H9 (cell line): ENCODE data around the gene NTRK2. TPM values are rescaled to one million over a fixed set of nuclear protein-coding genes. Genes with fewer than 3 reads are reported as not detected.

Source experiments
- DNase-seq: peaks from one replicate; pipeline ENCODE4 v3.0.0-alpha.2; 2017
- H2AFZ ChIP-seq: one replicate; pipeline ENCODE4 v1.6.1; 2013; ENCODE audit warnings: mild to moderate bottlenecking, low read length, control low read depth, moderate library complexity
- H2AK5ac ChIP-seq: 2 replicates; pipeline ENCODE4 v1.6.1; 2013; ENCODE audit warnings: low read length, control low read depth, mixed read lengths; ENCODE audit not compliant: insufficient read length
- H2BK120ac ChIP-seq: one replicate; pipeline ENCODE4 v1.6.1; 2013; ENCODE audit warnings: low read depth, mild to moderate bottlenecking, low read length, control low read depth, inconsistent platforms; ENCODE audit not compliant: poor library complexity, severe bottlenecking
- H2BK12ac ChIP-seq: 2 replicates; pipeline ENCODE4 v1.6.1; 2013; ENCODE audit warnings: low read length, control low read depth, mixed read lengths, low read depth; ENCODE audit not compliant: insufficient read length
- H2BK15ac ChIP-seq: 2 replicates; pipeline ENCODE4 v1.6.1; 2013; ENCODE audit warnings: low read depth, low read length, control low read depth
- H2BK20ac ChIP-seq: one replicate; pipeline ENCODE4 v1.6.1; 2013; ENCODE audit warnings: low read depth, mild to moderate bottlenecking, low read length, control low read depth, inconsistent platforms; ENCODE audit not compliant: poor library complexity, severe bottlenecking
- H2BK5ac ChIP-seq: 2 replicates; pipeline ENCODE4 v1.6.1; 2013; ENCODE audit warnings: low read length, control low read depth, mixed read lengths; ENCODE audit not compliant: insufficient read length
- H3K14ac ChIP-seq: 2 replicates; pipeline ENCODE4 v1.6.1; 2013; ENCODE audit warnings: low read length, control low read depth; ENCODE audit not compliant: insufficient read depth
- H3K18ac ChIP-seq: 2 replicates; pipeline ENCODE4 v1.6.1; 2013; ENCODE audit warnings: low read depth, mild to moderate bottlenecking, mixed read lengths, low read length, control low read depth; ENCODE audit not compliant: insufficient read length
- H3K23ac ChIP-seq: 2 replicates; pipeline ENCODE4 v1.6.1; 2013; ENCODE audit warnings: low read length, control low read depth, mixed read lengths, low read depth; ENCODE audit not compliant: insufficient read length
- H3K23me2 ChIP-seq: 2 replicates; pipeline ENCODE4 v1.6.1; 2013; ENCODE audit warnings: low read depth, mild to moderate bottlenecking, mixed read lengths, low read length, control low read depth; ENCODE audit not compliant: insufficient read length, poor library complexity, severe bottlenecking
- H3K27ac ChIP-seq: 2 replicates; pipeline ENCODE4 v1.5.1; 2013; ENCODE audit warnings: low read length, control low read depth, mixed read lengths, low read depth; ENCODE audit not compliant: insufficient read length
- H3K27me3 ChIP-seq: 2 replicates; pipeline ENCODE4 v1.6.1; 2013; ENCODE audit warnings: low read length, control low read depth, inconsistent platforms; ENCODE audit not compliant: insufficient read depth
- H3K4ac ChIP-seq: 2 replicates; pipeline ENCODE4 v1.6.1; 2013; ENCODE audit warnings: low read depth, mild to moderate bottlenecking, control low read depth, inconsistent platforms, low read length, moderate library complexity
- H3K4me1 ChIP-seq: 2 replicates; pipeline ENCODE4 v1.6.1; 2013; ENCODE audit warnings: low read length, control low read depth, inconsistent platforms; ENCODE audit not compliant: insufficient read depth
- H3K4me2 ChIP-seq: 2 replicates; pipeline ENCODE4 v1.6.1; 2013; ENCODE audit warnings: low read length, control low read depth, mixed read lengths; ENCODE audit not compliant: insufficient read length, insufficient read depth
- H3K56ac ChIP-seq: 2 replicates; pipeline ENCODE4 v1.6.1; 2013; ENCODE audit warnings: low read depth, mild to moderate bottlenecking, mixed read lengths, low read length, control low read depth; ENCODE audit not compliant: insufficient read length
- H3K79me1 ChIP-seq: 2 replicates; pipeline ENCODE4 v1.6.1; 2013; ENCODE audit warnings: low read depth, mild to moderate bottlenecking, moderate library complexity, low read length, control low read depth, inconsistent platforms; ENCODE audit not compliant: insufficient read depth, poor library complexity, severe bottlenecking
- H3K79me2 ChIP-seq: 2 replicates; pipeline ENCODE4 v1.6.1; 2013; ENCODE audit warnings: low read length, control low read depth, inconsistent platforms; ENCODE audit not compliant: insufficient read depth
- H3K9ac ChIP-seq: 2 replicates; pipeline ENCODE4 v1.6.1; 2013; ENCODE audit warnings: low read length, control low read depth, mixed read lengths; ENCODE audit not compliant: insufficient read length; ENCODE audit errors: extremely low read depth
- H3K9me3 ChIP-seq: one replicate; pipeline ENCODE4 v1.6.1; 2013; ENCODE audit warnings: low read depth, low read length, inconsistent platforms; ENCODE audit not compliant: control insufficient read depth
- H3T11ph ChIP-seq: one replicate; pipeline ENCODE4 v1.6.1; 2013; ENCODE audit warnings: mild to moderate bottlenecking, low read length, control low read depth, inconsistent platforms
- H4K20me1 ChIP-seq: one replicate; pipeline ENCODE4 v1.6.1; 2013; ENCODE audit not compliant: control insufficient read depth, insufficient read length, insufficient read depth
- H4K5ac ChIP-seq: 2 replicates; pipeline ENCODE4 v1.6.1; 2013; ENCODE audit warnings: low read depth, mild to moderate bottlenecking, mixed read lengths, low read length, control low read depth; ENCODE audit not compliant: insufficient read length
- H4K8ac ChIP-seq: replicated peaks from 2 replicates; pipeline ENCODE4 v1.6.1; 2013; ENCODE audit warnings: low read length, control low read depth, mixed read lengths, low read depth; ENCODE audit not compliant: insufficient read length
- H4K91ac ChIP-seq: 2 replicates; pipeline ENCODE4 v1.6.1; 2013; ENCODE audit warnings: low read depth, mild to moderate bottlenecking, moderate library complexity, mixed read lengths, low read length, control low read depth; ENCODE audit not compliant: insufficient read length
- H3K27ac Mint-ChIP-seq, 3 experiments: 2 replicates in 2 of 3; 3 replicates in 1 of 3; pipeline ENCODE4 v1.8.0; 2020 to 2021; ENCODE audit warnings: mixed read lengths in 3 of 3, mild to moderate bottlenecking in 1 of 3, moderate library complexity in 1 of 3
- H3K27me3 Mint-ChIP-seq: 2 replicates; pipeline ENCODE4 v1.8.0; 2021; ENCODE audit warnings: low read depth, mild to moderate bottlenecking, moderate library complexity, mixed read lengths
- H3K36me3 Mint-ChIP-seq, 3 experiments: 2 replicates in 2 of 3; 3 replicates in 1 of 3; pipeline ENCODE4 v1.8.0; 2020 to 2021; ENCODE audit warnings: low read depth in 3 of 3, mixed read lengths in 3 of 3; ENCODE audit not compliant: insufficient read depth in 1 of 3
- H3K4me1 Mint-ChIP-seq, 2 experiments: 2 replicates each; pipeline ENCODE4 v1.8.0; 2020; ENCODE audit warnings: mixed read lengths in 2 of 2
- H3K4me3 Mint-ChIP-seq, 2 experiments: 2 replicates in 1 of 2; 3 replicates in 1 of 2; pipeline ENCODE4 v1.8.0; 2020 to 2021; ENCODE audit warnings: mild to moderate bottlenecking in 2 of 2, mixed read lengths in 2 of 2, moderate library complexity in 1 of 2
- H3K9me3 Mint-ChIP-seq, 2 experiments: 2 replicates in 1 of 2; 3 replicates in 1 of 2; pipeline ENCODE4 v1.8.0; 2020; ENCODE audit warnings: mild to moderate bottlenecking in 2 of 2, mixed read lengths in 2 of 2, moderate library complexity in 1 of 2
- CTCF ChIP-seq: fragments of 200-600 bp; sonication (generic); conservative IDR thresholded peaks from 3 replicates; pipeline ENCODE4 v1.8.0; 2021; ENCODE audit warnings: antibody characterized with exemption, mild to moderate bottlenecking
- WGBS: extraction: QIAGEN DNeasy Blood & Tissue Kit; methylation state at CpG from one replicate; pipeline ENCODE4 v1.1.7; 2013; ENCODE audit warnings: missing lambda C conversion rate, low lambda C conversion rate, mixed read lengths; ENCODE audit not compliant: insufficient read length; ENCODE audit errors: extremely low coverage; 5-methylcytosine and 5-hydroxymethylcytosine counted together
- total RNA-seq: library from RNA; stranded (reverse); gene quantifications from 2 replicates; pipeline ENCODE4 v1.2.1, GENCODE V29; 2021

The NTRK2 gene
- total RNA-seq, 1 experiment from 2014 or later: 0.02 TPM

- no peaks in the 10 kb centered on the region for H3K4me1 Mint-ChIP-seq
- Histone ChIP-seq H3K4me2 (no peak overlapping the region), H2BK15ac (no peak overlapping the region)
Measured at GRCh38 chr9:84751921-84752320, 82.4 kb downstream of the NTRK2 start.

More at GRCh38 chr9:84751921-84752320, 82.4 kb downstream of the NTRK2 start:
- no peaks in the 10 kb centered on the region for H3K79me2 ChIP-seq
- Mint-ChIP-seq H3K27ac (no peak overlapping the region), H3K27me3 (peaks cover 3% of the 10 kb centered on the region; the same call in 1 of the 2 replicates), H3K4me3 (no peak overlapping the region), H3K9me3 (no peaks in the 10 kb centered on the region), H3K36me3 (no peaks in the 10 kb centered on the region)
- H4K91ac ChIP-seq: no peak overlapping the region
- H3K23me2 ChIP-seq: no peaks in the 10 kb centered on the region
- no peak overlapping the region for H2BK20ac ChIP-seq
- H3K18ac ChIP-seq: no peak overlapping the region
- H3K79me1 ChIP-seq: no peaks in the 10 kb centered on the region
- H3K4ac ChIP-seq: no peak overlapping the region
- H2BK12ac ChIP-seq: no peak overlapping the region
- no peaks in the 10 kb centered on the region for H3K27me3 ChIP-seq
- DNase-seq: no peak
- H2BK5ac ChIP-seq: no peak overlapping the region
- no peak overlapping the region for H3K14ac ChIP-seq
- H4K20me1 ChIP-seq: no peaks in the 10 kb centered on the region
- no peak overlapping the region for H3K9ac ChIP-seq
- H3K27ac ChIP-seq: no peak overlapping the region
- H2BK120ac ChIP-seq: no peak overlapping the region
- no peaks in the 10 kb centered on the region for H3K4me1 ChIP-seq
- H4K8ac ChIP-seq: no peak overlapping the region
- no peak overlapping the region for H3K56ac ChIP-seq
- H3K9me3 ChIP-seq: no peaks in the 10 kb centered on the region
- H2AK5ac ChIP-seq: no peak overlapping the region
- no peak for TF ChIP-seq CTCF
- H4K5ac ChIP-seq: no peak overlapping the region
- no peak overlapping the region for H2AFZ ChIP-seq
- no peak overlapping the region for H3T11ph ChIP-seq
- no peak overlapping the region for H3K23ac ChIP-seq
- no CpG with 5 or more reads among the region's 3 CpGs for WGBS
